GM19455 (cell line): ENCODE measurements around the gene BPIFB3.

Experiments
- ATAC-seq: cut with Tn5 transposase; IDR thresholded peaks from one replicate; pipeline ENCODE4 v1.9.1; 2021; ENCODE audit not compliant: unreplicated experiment

Gene BPIFB3

GRCh38 chr20:33053291-33054106 is at the start of gene BPIFB3:
TSS of gene BPIFB3 (plus strand) at chr20:33053903. CDS start at chr20:33055436, 1,533 bp downstream.
- no peak for ATAC-seq

- no peak for ATAC-seq
These were observed 49.5 kb upstream of the BPIFB3 start, which contains the start of gene SUN5 for GRCh38 chr20:33004141-33004751. TSS of gene SUN5 (minus strand) at chr20:33004433. CDS start at chr20:33004340, 93 bp downstream.

GRCh38 chr20:33005132-33005566 is 48.6 kb upstream of the BPIFB3 start:
- ATAC-seq, result no peak

GRCh38 chr20:33005908-33006775 is 47.6 kb upstream of the BPIFB3 start:
- no peak for ATAC-seq

GRCh38 chr20:33006776-33007375 is 46.8 kb upstream of the BPIFB3 start:
- ATAC-seq, result no peak

GRCh38 chr20:33007376-33008335 is 46.0 kb upstream of the BPIFB3 start, which contains the start of gene BPIFB2:
TSS of gene BPIFB2 (plus strand) at chr20:33007704. CDS start at chr20:33008575, 871 bp downstream.
- no peak for ATAC-seq

GRCh38 chr20:33008336-33009213 is 45.1 kb upstream of the BPIFB3 start:
- no peak for ATAC-seq

GRCh38 chr20:33009214-33010132 is 44.2 kb upstream of the BPIFB3 start:
- no peak for ATAC-seq

GRCh38 chr20:33010133-33010504 is 43.6 kb upstream of the BPIFB3 start:
- ATAC-seq, result no peak

- ATAC-seq, result no peak
These were observed 42.8 kb upstream of the BPIFB3 start for GRCh38 chr20:33010674-33011449.

GRCh38 chr20:33012327-33013189 is 41.1 kb upstream of the BPIFB3 start:
- no peak for ATAC-seq

GRCh38 chr20:33013701-33014326 is 39.9 kb upstream of the BPIFB3 start:
- no peak for ATAC-seq

GRCh38 chr20:33014336-33015113 is 39.2 kb upstream of the BPIFB3 start:
- ATAC-seq, result no peak

GRCh38 chr20:33015114-33015484 is 38.6 kb upstream of the BPIFB3 start:
- no peak for ATAC-seq
